ENCODE measurements around the gene SMARCC1. TPM values are rescaled to one million over a fixed set of nuclear protein-coding genes. Genes with fewer than 3 reads are reported as not detected.

Gene SMARCC1
- total RNA-seq, 3 donors from 2014 or later, result 27.4 to 63.2 (median 61.9) TPM

DNA sequence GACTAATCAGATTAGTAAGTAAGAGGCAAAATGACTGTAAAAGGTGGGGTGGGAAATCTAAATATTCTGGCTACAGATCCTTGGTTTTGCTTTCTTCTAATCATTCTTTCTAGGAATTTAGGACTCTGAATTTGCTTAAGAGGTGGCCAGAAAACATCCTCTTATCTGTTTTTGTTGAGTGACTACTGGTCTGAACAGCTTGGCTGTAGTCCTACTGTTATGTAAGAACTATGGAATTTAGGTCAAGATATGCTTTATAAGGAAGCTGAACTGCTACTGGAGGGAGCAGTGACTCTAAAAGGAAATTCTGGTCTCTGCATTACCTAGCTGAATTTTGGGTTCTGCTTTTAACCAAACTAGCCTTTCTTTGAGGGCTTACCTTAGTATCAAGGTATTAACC lies 169.5 kb downstream of the SMARCC1 start:
- no peaks in the 10 kb centered on the region for H3K9me3 ChIP-seq
- DNase-seq (ENCODE audit: low spot score in 2 of 2), result no peak
- intact Hi-C loops (cut with DNase I; ENCODE audit: low total_unique reads), result no loop called here
- peaks cover 5% of the 10 kb centered on the region for H3K36me3 ChIP-seq
- no peaks in the 10 kb centered on the region for H3K4me1 ChIP-seq
- no peaks in the 10 kb centered on the region for H3K27me3 ChIP-seq
- no peak overlapping the region for H3K4me3 ChIP-seq
- peak overlapping the region in 1 of 2 donors; percentile 4 for H3K27ac ChIP-seq
- TF ChIP-seq POLR2AphosphoS5 (IDR thresholded peaks at IDR 0.05) (no peak), CTCF (IDR thresholded peaks at IDR 0.05) (no peak), POLR2A (IDR thresholded peaks at IDR 0.05) (no peak)

DNA sequence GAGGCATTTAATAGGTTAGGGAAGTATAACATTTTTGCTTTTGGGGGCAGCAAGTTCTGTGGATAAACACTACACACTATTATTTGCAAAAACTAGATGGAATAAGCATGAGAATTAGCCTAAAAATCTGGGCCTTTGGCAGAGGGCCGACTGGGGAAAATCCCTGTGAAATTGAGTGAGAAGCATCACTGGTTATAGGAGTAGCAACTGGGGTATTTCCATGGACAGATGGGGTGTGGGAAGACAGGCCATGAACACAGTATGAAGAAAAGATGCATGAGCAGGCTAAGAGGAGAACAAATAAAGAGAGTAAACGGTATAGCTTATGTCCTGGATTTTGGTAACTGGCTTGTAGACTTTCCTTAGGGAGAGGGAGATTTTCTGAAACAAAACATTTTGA lies 170.1 kb downstream of the SMARCC1 start:
- intact Hi-C loops (cut with DNase I; ENCODE audit: low total_unique reads), result no loop called here
- Histone ChIP-seq H3K9me3 (no peaks in the 10 kb centered on the region), H3K27ac (peak overlapping the region in 1 of 2 donors; percentile 4), H3K4me3 (no peak overlapping the region), H3K36me3 (peaks cover 5% of the 10 kb centered on the region), H3K27me3 (no peaks in the 10 kb centered on the region), H3K4me1 (no peaks in the 10 kb centered on the region)
- no peak for DNase-seq (ENCODE audit: low spot score in 2 of 2)
- TF ChIP-seq CTCF (IDR thresholded peaks at IDR 0.05) (no peak), POLR2A (IDR thresholded peaks at IDR 0.05) (no peak), POLR2AphosphoS5 (IDR thresholded peaks at IDR 0.05) (no peak)

- no peak overlapping the region for H3K4me3 ChIP-seq
- no peaks in the 10 kb centered on the region for H3K4me1 ChIP-seq
- H3K27me3 ChIP-seq, result no peaks in the 10 kb centered on the region
- DNase-seq (ENCODE audit: low spot score in 2 of 2), result no peak
- intact Hi-C loops (cut with DNase I; ENCODE audit: low total_unique reads), result no loop called here
- no peaks in the 10 kb centered on the region for H3K9me3 ChIP-seq
- TF ChIP-seq POLR2A (IDR thresholded peaks at IDR 0.05), result no peak
- no peak for TF ChIP-seq POLR2AphosphoS5 (IDR thresholded peaks at IDR 0.05)
- no peak for TF ChIP-seq CTCF (IDR thresholded peaks at IDR 0.05)
- no peak overlapping the region for H3K27ac ChIP-seq
- peaks cover 5% of the 10 kb centered on the region for H3K36me3 ChIP-seq
These were observed 171.1 kb downstream of the SMARCC1 start for GRCh38 chr3:47610583-47610982.

DNA sequence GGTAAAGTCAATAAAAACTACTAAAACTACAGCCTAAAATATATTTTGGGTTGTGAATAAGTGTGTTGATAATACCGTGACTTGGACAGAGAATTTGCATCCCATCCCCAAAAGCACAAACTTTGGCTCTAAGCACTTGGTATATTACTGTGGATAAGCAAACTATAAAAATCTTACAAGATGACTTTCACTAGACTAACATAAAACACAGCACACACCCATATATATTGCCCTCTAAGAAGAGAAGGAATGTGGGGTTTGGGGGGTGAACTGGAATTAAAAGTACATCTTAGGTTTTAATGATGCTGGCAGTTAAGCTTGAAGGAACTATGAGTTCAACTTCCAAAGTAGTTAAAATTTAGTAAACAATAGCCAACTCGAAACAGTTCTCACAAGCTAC lies 174.4 kb downstream of the SMARCC1 start:
- TF ChIP-seq POLR2A (IDR thresholded peaks at IDR 0.05), result no peak
- no peak for TF ChIP-seq CTCF (IDR thresholded peaks at IDR 0.05)
- no peak for TF ChIP-seq POLR2AphosphoS5 (IDR thresholded peaks at IDR 0.05)
- intact Hi-C loops (cut with DNase I; ENCODE audit: low total_unique reads), result no loop called here
- no peak for DNase-seq (ENCODE audit: low spot score in 2 of 2)
- no peak overlapping the region for H3K27ac ChIP-seq
- H3K36me3 ChIP-seq, result peaks cover 5% of the 10 kb centered on the region
- no peak overlapping the region for H3K4me3 ChIP-seq
- H3K27me3 ChIP-seq, result no peaks in the 10 kb centered on the region
- H3K9me3 ChIP-seq, result no peaks in the 10 kb centered on the region
- no peaks in the 10 kb centered on the region for H3K4me1 ChIP-seq

DNA sequence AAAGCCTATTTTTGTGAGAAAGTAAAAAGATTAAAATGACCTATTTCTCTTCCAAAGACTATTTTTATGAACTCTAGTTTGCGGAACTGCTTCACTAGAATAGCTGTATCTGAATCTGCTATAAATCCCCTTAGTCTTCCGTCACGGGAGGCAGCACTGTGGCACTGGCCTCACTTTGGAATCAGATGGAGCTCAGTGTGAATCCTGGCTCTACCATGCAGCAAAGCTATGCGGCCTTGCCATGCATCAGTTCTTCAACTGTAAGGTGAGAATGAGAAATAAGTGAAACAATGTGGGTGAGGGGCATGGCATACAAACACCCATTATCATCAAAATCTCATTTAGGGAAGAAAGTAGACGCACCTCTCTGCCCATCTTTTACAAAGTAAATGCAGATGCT lies 175.5 kb downstream of the SMARCC1 start:
- Histone ChIP-seq H3K27me3 (no peaks in the 10 kb centered on the region), H3K4me3 (no peak overlapping the region), H3K9me3 (no peaks in the 10 kb centered on the region), H3K27ac (no peak overlapping the region), H3K4me1 (no peaks in the 10 kb centered on the region), H3K36me3 (peaks cover 5% of the 10 kb centered on the region)
- TF ChIP-seq POLR2A (IDR thresholded peaks at IDR 0.05) (no peak), CTCF (IDR thresholded peaks at IDR 0.05) (no peak), POLR2AphosphoS5 (IDR thresholded peaks at IDR 0.05) (no peak)
- intact Hi-C loops (cut with DNase I; ENCODE audit: low total_unique reads), result no loop called here
- DNase-seq (ENCODE audit: low spot score in 2 of 2), result no peak
